ENCODE data around the gene FEZ2. TPM values are rescaled to one million over a fixed set of nuclear protein-coding genes. Genes with fewer than 3 reads are reported as not detected.

Gene FEZ2, protein sequence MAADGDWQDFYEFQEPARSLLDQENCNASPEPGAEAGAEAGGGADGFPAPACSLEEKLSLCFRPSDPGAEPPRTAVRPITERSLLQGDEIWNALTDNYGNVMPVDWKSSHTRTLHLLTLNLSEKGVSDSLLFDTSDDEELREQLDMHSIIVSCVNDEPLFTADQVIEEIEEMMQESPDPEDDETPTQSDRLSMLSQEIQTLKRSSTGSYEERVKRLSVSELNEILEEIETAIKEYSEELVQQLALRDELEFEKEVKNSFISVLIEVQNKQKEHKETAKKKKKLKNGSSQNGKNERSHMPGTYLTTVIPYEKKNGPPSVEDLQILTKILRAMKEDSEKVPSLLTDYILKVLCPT
- 57.0 TPM for total RNA-seq

DNA sequence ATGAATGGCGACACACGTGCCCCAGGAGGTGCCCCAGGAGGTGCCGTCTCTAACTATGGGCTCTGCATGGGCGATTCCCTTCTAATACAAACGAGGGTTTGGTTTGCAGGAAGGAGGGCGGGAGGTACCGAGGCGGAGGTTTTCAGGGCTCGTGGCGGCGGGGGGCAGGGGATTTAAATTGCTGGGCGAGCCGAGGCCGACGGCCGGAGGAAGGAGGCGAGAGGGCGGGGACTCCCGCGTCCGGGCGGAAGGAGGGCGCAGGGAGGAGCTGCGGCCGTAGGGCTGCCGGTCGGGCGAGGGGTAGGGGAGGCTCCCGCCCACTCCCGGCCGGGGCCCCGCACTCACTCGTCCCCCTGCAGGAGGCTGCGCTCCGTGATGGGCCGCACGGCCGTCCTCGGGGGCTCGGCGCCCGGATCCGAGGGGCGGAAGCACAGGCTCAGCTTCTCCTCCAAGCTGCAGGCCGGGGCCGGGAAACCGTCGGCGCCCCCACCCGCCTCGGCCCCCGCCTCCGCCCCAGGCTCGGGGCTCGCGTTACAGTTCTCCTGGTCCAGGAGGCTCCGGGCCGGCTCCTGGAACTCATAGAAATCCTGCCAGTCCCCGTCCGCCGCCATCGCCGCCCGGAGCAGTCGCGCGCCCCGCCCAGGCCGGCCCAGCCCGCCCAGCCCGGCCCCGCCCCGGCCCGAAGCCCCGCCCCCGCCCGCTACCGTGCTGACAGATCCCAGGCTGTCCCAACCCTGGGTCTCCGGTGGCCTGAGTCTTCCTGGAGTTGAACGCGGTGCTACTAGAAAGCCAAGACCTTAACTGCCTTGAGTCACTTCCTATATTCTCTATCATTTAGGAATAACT, at the start of gene FEZ2:
Gene FEZ2, minus strand, starts transcription at position 637 of the 846 bp plus-strand sequence. Its CDS starts 26 bp downstream, at position 611.

Other genes starting within 250 kb of the FEZ2 start
- 62.7 TPM for gene CRIM1, start 242.4 kb downstream of the FEZ2 start, total RNA-seq
- gene VIT, start 98.5 kb upstream of the FEZ2 start, total RNA-seq = 0.23 TPM

Measured in diencephalon (tissue), 1 donor.